Lower lobe of right lung (tissue), 2 donors: Measurements from ENCODE around the gene DUS2. TPM values are rescaled to one million over a fixed set of nuclear protein-coding genes. Genes with fewer than 3 reads are reported as not detected.
"Not testable (repeated sequence)": the region's sequence is repeated elsewhere in the genome, so short reads cannot be mapped to it uniquely, and the experiment has no call there.

Experiments used
- ATAC-seq, 2 donors: fragments of 200-7000 bp; cut with Tn5 transposase; one replicate each; pipeline ENCODE4 v1.9.1; 2020 to 2022; ENCODE audit warnings: mild to moderate bottlenecking in 2 of 2, moderate library complexity in 2 of 2
- DNase-seq: peaks from one replicate; pipeline ENCODE4 v3.0.0-alpha.2; 2020
- H3K27ac ChIP-seq: fragments of 200-600 bp; one replicate; pipeline ENCODE4 v1.8.0; 2022
- H3K27me3 ChIP-seq: fragments of 200-600 bp; one replicate; pipeline ENCODE4 v1.8.0; 2022; ENCODE audit warnings: low read depth
- H3K36me3 ChIP-seq: fragments of 200-600 bp; one replicate; pipeline ENCODE4 v1.8.0; 2022; ENCODE audit warnings: mild to moderate bottlenecking
- H3K4me1 ChIP-seq: fragments of 200-600 bp; one replicate; pipeline ENCODE4 v1.8.0; 2022
- H3K4me3 ChIP-seq: fragments of 200-600 bp; one replicate; pipeline ENCODE4 v1.8.0; 2022; ENCODE audit warnings: mild to moderate bottlenecking
- H3K9me3 ChIP-seq: fragments of 200-600 bp; one replicate; pipeline ENCODE4 v1.8.0; 2022
- CTCF ChIP-seq: fragments of 200-600 bp; IDR thresholded peaks from one replicate; pipeline ENCODE4 v1.8.0; 2022; ENCODE audit warnings: antibody characterized with exemption, mild to moderate bottlenecking
- intact Hi-C: fragments of 100-400 bp; cut with DNase I; formaldehyde crosslinking; loops from one replicate; pipeline ENCODE4 v1.11.0; 2022
- total RNA-seq: library from RNA; stranded (reverse); fragmentation: NEBNext Ultra II Directional; extraction: Animal tissue kit (Norgen Biotek cat#: 25700); gene quantifications from one replicate; pipeline ENCODE4 v1.2.1, GENCODE V29; 2021
- donor health status: DM: no; HTN: yes; CAD: no; lungs with severe emphysema.

The DUS2 gene
- total RNA-seq, 1 donor from 2014 or later, result 15.1 TPM

GRCh38 chr16:68090130-68090529 lies 67.0 kb downstream of the DUS2 start:
- ATAC-seq, result no peak
- Histone ChIP-seq H3K9me3 (no peaks in the 10 kb centered on the region), H3K27ac (no peak overlapping the region), H3K36me3 (no peaks in the 10 kb centered on the region), H3K27me3 (no peaks in the 10 kb centered on the region), H3K4me3 (no peak overlapping the region), H3K4me1 (peaks cover 79% of the 10 kb centered on the region)
- no peak for TF ChIP-seq CTCF
- intact Hi-C loops, result no loop called here
- DNase-seq, result no peak

GRCh38 chr16:68090533-68090932 lies 67.4 kb downstream of the DUS2 start:
- Histone ChIP-seq H3K27ac (no peak overlapping the region), H3K4me1 (peaks cover 82% of the 10 kb centered on the region), H3K27me3 (no peaks in the 10 kb centered on the region), H3K4me3 (no peak overlapping the region), H3K9me3 (no peaks in the 10 kb centered on the region), H3K36me3 (no peaks in the 10 kb centered on the region)
- DNase-seq (no peak), ATAC-seq (no peak)
- no peak for TF ChIP-seq CTCF
- intact Hi-C loops, result no loop called here

GRCh38 chr16:68091380-68092261 lies 68.5 kb downstream of the DUS2 start:
- no peak overlapping the region for H3K4me3 ChIP-seq
- no peaks in the 10 kb centered on the region for H3K36me3 ChIP-seq
- DNase-seq (no peak), ATAC-seq (peak; percentile 48 to 73)
- intact Hi-C loops, result no loop called here
- H3K27ac ChIP-seq, result no peak overlapping the region
- H3K9me3 ChIP-seq, result no peaks in the 10 kb centered on the region
- TF ChIP-seq CTCF, result no peak
- H3K4me1 ChIP-seq, result peaks cover 88% of the 10 kb centered on the region
- no peaks in the 10 kb centered on the region for H3K27me3 ChIP-seq

GRCh38 chr16:68092275-68092674 lies 69.2 kb downstream of the DUS2 start:
- H3K4me1 ChIP-seq, result peaks cover 82% of the 10 kb centered on the region
- DNase-seq, H3K36me3 ChIP-seq, H3K4me3 ChIP-seq, intact Hi-C loops, H3K27ac ChIP-seq, ATAC-seq, H3K9me3 ChIP-seq, H3K27me3 ChIP-seq: not testable (repeated sequence)

GRCh38 chr16:68093816-68094613 lies 70.9 kb downstream of the DUS2 start:
- Histone ChIP-seq H3K9me3 (no peaks in the 10 kb centered on the region), H3K27ac (no peak overlapping the region), H3K27me3 (no peaks in the 10 kb centered on the region), H3K36me3 (peaks cover 5% of the 10 kb centered on the region), H3K4me3 (no peak overlapping the region), H3K4me1 (peaks cover 66% of the 10 kb centered on the region)
- TF ChIP-seq CTCF, result peak; percentile 39
- no peak for DNase-seq
- intact Hi-C loops, result no loop called here
- ATAC-seq, result peak; percentile 48 to 58

- intact Hi-C loops, result no loop called here
- Histone ChIP-seq H3K36me3 (peaks cover 5% of the 10 kb centered on the region), H3K9me3 (no peaks in the 10 kb centered on the region), H3K27ac (no peak overlapping the region), H3K4me3 (no peak overlapping the region), H3K27me3 (no peaks in the 10 kb centered on the region), H3K4me1 (peaks cover 61% of the 10 kb centered on the region)
- TF ChIP-seq CTCF, result no peak
- ATAC-seq, result no peak
- no peak for DNase-seq
Measured at GRCh38 chr16:68094614-68094934, 71.5 kb downstream of the DUS2 start.
